ENCODE measurements around the gene ZDHHC4. TPM values are rescaled to one million over a fixed set of nuclear protein-coding genes. Genes with fewer than 3 reads are reported as not detected.
A peak's percentile ranks its signal among the peaks of the same experiment; 100 is the strongest.
"Not testable (repeated sequence)": the region's sequence is repeated elsewhere in the genome, so short reads cannot be mapped to it uniquely, and the experiment has no call there.

Gene ZDHHC4
- total RNA-seq, 1 donor from 2014 or later = 35.9 TPM

DNA sequence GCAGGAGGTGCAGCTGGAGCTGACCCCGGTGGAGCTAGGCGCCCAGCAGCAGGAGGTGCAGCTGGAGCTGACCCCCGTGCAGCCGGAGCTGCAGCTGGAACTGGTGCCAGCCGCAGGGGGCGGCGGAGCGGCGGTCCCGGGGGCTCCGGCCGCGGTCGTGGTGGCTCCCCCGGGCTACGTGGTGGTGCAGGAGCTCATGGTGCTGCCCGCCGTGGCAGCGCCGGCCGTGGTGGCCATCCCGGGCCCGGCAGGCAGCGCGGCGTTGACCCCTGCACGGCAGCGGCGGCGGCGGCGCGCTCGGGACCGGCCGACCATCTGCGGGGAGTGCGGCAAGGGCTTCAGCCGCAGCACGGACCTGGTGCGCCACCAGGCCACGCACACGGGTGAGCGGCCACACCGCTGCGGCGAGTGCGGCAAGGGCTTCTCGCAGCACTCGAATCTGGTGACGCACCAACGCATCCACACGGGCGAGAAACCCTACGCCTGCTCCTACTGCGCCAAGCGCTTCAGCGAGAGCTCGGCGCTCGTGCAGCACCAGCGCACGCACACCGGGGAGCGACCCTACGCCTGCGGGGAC is 45.0 kb downstream of the ZDHHC4 start:
- intact Hi-C loops (cut with micrococcal nuclease) = no loop called here
- no peak for ATAC-seq
- DNase-seq = no peak

DNA sequence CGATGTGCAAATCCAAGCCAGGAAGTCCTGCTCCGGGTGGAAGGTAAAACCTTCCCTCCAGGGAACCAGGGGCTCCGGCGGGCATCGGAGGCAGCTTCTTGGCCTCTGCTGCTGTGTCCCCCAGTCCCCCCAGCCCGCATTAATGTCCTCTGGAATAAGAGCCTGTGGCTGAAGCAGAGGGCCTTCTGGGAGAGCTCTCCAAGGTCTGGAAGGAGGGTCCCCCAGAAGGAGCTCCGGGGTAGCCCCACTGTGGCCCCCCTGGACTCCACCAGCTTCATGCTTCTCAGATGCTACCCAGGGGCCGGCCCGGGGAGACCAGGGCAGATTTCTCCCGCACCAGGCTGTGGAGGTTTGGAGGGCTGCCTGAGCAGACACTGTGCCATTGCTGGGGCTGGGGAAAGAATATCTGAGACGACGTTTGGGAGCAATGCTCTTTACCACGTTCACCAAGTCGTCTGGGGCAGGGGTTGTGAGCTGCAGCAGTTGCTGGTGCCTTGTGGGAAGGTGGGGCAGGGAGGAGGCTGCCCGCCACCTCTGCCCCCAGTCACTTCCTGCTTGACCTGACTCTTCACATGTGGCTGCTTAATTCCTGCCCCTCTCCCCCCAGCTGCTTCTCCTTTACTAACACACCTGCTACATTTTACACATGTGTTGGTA is 46.5 kb downstream of the ZDHHC4 start:
- intact Hi-C loops (cut with micrococcal nuclease) = no loop called here
- ATAC-seq (no peak), DNase-seq (no peak)

DNA sequence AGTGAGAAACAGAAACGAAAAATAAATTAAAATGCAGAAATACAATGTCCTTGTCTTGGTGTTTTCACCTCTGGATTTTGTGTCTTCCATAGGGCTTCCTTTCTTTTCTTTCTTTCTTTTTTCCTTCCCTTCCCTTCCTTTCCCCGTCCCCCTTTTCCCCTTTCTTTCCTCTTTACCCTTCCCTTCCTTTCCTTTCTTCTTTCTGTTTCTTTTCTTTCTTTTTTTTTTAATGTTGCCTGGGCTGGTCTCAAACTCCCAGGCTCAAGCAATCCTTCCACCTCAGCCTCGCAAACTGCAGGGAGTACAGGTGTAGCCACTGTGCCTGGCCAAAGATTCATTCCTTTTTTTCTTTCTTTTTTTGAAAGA is 47.0 kb downstream of the ZDHHC4 start:
- DNase-seq = no peak
- intact Hi-C loops (cut with micrococcal nuclease) = no loop called here
- ATAC-seq = no peak

DNA sequence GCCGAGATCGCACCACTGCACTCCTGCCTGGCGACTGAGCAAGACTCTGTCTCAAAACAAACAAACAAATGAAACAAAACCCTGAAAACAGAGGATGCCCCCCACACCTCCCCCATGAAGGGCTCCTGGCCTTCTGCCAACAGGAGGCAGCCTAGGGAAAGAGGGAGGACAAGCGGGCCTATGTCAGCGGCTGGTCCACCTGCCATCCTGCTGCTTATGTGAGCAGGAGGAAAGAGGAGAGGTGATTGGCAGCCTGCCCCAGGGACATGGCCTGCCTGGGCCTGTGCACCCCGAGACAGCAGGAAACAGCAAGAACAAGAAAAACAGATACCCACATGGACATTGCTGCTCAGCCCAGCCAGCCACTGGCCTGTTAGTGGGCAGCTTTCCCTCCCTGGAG is 50.8 kb downstream of the ZDHHC4 start:
- DNase-seq (no peak), ATAC-seq (no peak)
- intact Hi-C loops (cut with micrococcal nuclease) = no loop called here

DNA sequence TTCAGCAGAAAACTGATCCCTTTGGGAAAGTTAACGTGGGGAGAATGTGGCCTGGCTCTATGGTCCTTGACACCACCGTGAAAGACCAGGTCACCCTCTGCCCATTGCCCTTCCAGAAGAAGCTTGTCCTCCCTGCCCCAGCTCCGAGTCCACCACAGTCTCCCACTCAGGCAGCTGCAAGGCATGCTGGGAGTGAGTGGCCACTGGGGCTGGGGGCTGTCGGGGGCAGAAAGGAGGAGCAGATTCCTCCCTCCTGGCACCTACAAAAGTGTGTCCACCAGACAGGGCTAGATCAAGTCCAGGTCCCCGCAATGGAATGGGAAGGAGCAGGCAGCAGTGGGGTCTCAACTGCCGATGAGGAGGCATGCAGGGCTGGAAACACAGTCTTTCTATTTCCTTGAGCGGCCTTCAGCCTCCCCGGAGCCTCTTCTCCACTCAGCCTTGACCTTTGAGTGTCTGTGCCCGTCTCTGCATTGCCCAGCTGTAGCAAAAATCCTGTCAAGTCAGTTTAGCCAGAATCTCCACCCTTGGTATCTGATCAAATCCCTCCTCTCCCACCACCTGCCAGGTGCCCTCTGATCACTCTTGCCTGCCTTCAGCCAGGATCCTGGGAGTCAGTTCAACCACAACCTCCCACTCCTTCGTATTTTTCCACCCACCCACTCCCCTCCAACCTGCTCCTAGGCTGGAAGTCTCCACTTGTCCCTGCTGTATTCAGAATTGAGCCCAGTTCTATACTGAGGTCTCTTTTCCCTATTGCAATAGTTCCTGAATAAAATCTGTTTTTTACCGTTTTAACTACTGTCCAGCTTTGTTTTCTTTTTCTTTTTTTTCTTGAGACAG is 53.0 kb downstream of the ZDHHC4 start:
- intact Hi-C loops (cut with micrococcal nuclease) = no loop called here
- no peak for ATAC-seq
- DNase-seq = no peak

DNA sequence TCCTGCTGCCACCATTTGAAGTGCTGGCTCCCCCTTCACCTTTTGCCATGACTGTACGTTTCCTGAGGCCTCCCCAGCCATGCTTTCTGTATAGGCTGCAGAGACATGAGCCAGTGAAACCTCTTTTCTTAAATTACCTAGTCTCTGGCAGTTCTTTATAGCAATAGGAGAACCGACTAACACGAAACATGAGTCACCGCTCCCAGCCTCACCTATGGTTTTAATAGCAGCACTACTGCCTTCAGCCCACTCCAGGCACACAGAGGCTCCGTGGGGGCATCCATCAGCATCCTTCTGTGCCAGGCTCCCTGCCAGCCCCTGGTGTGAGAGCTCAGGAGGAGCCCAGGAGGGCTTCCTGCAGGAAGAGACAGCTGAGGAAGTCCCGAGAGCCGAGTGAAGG is 54.4 kb downstream of the ZDHHC4 start:
- DNase-seq (no peak), ATAC-seq (no peak)
- intact Hi-C loops (cut with micrococcal nuclease) = no loop called here

DNA sequence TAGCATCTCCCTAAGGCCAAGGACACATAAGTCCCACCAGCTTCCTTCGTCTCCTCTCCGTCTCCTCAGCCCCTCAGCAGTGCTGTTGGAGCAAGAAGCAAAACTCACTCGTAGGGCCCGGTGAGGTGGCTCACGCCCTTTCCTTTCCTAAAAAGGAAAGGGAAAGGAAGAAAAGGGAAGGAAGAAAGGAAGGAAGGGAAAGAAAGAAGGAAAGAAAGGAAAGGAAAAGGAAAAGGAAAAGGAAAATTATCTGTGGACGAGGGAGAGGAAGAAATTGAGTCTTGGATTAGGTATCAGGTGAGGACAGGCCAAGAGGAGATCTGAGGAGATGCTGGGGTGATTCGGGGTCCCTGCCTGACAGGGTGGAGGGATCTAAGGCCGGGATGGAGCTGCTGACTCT is 56.8 kb downstream of the ZDHHC4 start:
- intact Hi-C loops (cut with micrococcal nuclease) = no loop called here
- DNase-seq (no peak), ATAC-seq (no peak)

DNA sequence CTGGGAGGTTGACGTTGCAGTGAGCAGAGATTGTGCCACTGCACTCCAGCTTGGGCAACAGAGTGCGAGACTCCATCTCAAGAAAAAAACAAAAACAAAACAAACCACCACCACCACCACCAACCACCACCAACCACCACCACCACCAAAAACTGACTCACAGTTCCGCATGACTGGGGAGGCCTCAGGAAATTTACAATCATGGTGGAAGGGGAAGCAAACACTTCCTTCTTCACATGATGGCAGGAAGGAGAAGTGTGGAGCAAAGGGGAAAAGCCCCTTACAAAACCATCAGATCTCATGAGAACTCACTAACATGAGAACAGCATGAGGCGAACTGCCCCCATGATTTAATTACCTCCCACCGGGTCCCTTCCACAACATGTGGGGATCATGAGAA is 57.7 kb downstream of the ZDHHC4 start:
- ATAC-seq; DNase-seq; intact Hi-C loops (cut with micrococcal nuclease): not testable (repeated sequence)

DNA sequence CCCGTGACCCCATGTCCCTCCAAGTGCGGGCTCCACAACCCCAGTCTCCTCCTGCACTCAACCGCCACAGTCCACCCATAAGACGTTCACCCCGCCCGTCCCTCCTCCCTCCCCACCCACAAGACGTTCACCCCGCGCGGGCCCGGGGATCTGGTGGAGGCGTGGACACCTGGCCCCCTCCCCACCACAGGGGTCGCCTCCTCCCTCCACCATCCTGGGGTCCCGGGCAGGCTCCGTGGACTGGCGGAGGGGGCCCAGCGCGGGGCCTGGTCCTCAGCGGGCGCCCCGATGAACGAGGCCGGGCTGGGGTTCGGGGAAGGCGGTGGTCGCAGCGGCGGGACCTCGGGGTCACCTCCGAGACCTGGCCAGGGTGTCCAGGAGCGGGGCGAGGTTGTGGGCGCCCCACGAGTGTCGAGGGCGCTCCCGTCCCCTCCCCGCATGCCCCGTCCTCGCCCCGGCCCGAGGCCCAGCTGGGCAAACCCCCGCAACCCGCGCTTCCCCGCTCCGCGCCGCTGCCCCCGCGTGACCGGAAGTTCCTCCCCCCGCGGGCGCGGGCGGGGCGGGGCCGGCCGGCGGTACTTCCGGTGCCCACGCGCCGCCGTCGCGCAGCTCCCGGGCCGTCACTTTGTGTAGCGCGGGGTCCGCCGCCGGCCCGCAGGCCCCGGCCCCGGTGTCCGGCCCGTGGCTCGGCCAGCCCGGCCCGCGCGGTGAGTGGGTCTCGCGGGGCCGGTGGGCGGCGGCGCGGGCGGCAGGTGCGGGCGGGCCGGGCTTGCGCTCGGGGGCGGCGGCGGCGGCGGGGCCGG is 59.7 kb downstream of the ZDHHC4 start, which contains the start of gene ZNF316:
Gene ZNF316 (plus strand): TSS at position 578 of the 803 bp plus-strand sequence. CDS start 5,092 bp downstream, outside the sequence.
- ATAC-seq (peak; percentile 91), DNase-seq (peak; percentile 84)
- intact Hi-C loops (cut with micrococcal nuclease) = no loop called here

DNA sequence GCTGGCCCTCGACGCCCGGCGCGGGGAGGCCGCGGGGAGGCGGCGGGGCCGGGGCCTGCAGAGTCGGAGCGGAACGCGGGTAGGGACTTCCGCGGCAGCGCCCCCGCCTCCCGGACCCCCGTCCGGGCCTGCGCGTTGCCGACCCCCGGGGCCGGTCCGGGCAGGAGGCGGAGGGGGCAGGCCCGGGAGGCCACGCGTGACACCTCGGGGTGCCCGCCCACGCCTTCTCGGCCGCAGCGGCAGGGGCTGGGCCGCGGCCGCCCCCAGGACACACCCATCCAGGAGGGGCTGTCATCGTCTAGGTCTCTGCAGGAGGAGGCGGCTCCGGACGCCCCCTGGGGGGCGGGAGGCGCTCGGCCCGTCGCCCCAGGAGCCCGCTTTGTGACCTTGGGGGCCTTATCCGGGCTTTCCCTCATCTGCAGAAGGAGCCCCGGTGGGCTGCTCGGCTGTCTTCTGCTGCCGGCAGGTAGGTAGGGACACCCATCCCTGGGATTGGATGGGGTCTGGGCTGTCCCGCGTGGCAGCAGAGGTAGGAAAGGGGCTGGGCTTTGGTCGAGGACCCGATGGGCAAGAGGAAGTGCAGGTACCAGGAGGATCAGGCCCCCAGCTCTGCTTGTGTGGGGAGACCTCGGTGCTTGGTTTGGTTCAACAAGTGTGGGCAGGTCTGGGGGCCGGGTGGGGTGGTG is 60.4 kb downstream of the ZDHHC4 start:
- intact Hi-C loops (cut with micrococcal nuclease) = no loop called here
- peak; percentile 58 for DNase-seq

More for the DNA sequence above, 60.4 kb downstream of the ZDHHC4 start:
- peak; percentile 24 for ATAC-seq

Other genes starting within 250 kb of the ZDHHC4 start
- 35.5 TPM for gene FAM220A, start 228.5 kb upstream of the ZDHHC4 start, total RNA-seq
- 140 TPM for gene RAC1, start 202.9 kb upstream of the ZDHHC4 start, total RNA-seq
- 10.1 TPM for gene DAGLB, start 129.5 kb upstream of the ZDHHC4 start, total RNA-seq
- 45.5 TPM for gene KDELR2, start 93.3 kb upstream of the ZDHHC4 start, total RNA-seq
- not detected for gene GRID2IP, start 26.0 kb upstream of the ZDHHC4 start, total RNA-seq
- 16.9 TPM for gene INTS15, start 12.6 kb downstream of the ZDHHC4 start, total RNA-seq
- 11.1 TPM for gene ZNF853, start 38.2 kb downstream of the ZDHHC4 start, total RNA-seq
- gene ZNF316, start 59.9 kb downstream of the ZDHHC4 start, total RNA-seq = 20.7 TPM
- 15.5 TPM for gene ZNF12, start 129.5 kb downstream of the ZDHHC4 start, total RNA-seq
- gene RSPH10B2, start 176.6 kb downstream of the ZDHHC4 start, total RNA-seq = not detected
- 23.8 TPM for gene CCZ1B, start 248.8 kb downstream of the ZDHHC4 start, total RNA-seq